ENCODE measurements around the gene SMARCD2.
"Not testable (repeated sequence)": the region's sequence is repeated elsewhere in the genome, so short reads cannot be mapped to it uniquely, and the experiment has no call there.

SMARCD2 gene

DNA sequence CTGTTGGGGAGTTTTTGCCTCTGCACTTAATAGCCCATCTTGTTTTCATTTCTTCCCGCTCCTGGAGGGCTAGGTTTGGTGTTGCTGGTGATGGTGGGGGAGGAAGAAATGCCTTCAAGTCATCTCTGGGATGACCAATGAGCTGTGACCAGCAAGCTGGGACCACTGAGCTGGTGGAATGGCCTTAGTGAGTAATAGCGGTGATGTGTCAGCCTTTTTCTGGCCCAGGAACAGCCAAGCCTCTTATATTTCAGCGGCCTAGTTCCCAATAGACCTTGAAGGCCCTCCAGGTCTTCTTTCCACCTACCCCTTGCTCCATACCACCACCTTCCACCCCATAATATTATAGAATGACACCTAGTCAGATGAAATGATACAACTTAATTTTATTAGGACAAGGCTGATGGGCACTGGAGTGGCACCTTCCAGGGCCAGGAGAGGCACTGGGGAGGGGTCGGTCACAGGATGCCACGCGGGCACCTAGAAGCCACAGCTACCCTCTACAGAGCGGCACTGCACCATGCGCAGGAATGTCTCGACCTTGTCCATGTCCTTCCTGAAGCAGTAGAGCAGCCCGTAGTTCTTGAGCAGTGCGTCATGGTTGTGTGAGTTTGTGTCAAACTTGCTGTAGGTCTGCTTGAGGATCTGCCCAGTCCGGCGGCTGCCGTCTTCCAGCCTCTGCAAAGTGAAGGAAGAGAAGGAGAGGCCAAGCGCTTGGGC, 29.3 kb upstream of the SMARCD2 start:
- POLR2A ChIA-PET, result not testable (repeated sequence)
- CTCF ChIA-PET, result interaction anchor here (2.9 kb wide), 1 partner anchor 9 kb away, joined by 9 read pairs; the partner anchor contains the start of gene GH2

DNA sequence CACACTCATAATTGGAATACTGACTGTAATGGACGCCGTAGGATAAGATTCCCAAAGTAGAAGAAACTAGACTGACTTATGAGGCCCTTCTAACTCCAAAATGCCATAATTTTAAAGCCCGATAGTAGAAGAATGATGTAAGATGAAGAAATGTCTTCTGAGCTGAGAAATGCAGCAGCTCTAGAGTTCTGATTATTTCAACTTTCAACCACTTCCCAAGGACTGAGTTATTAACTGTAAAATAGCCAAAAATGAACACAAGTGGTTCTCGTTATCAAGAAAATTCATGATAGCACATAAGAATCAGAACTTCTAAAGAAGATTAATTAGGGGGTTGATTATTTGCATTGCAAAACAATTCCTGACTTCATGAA, 27.8 kb upstream of the SMARCD2 start:
- POLR2A ChIA-PET; DNase-seq (ENCODE audit: extremely low spot score): not testable (repeated sequence)
- CTCF ChIA-PET, result interaction anchor here (1.0 to 2.9 kb wide), 3 partner anchors 8 to 11 kb away, joined by 3 to 9 read pairs (median 8); partner anchors contain the start of gene GH2

More for the DNA sequence above, 29.3 kb upstream of the SMARCD2 start:
- DNase-seq (ENCODE audit: extremely low spot score), result not testable (repeated sequence)

DNA sequence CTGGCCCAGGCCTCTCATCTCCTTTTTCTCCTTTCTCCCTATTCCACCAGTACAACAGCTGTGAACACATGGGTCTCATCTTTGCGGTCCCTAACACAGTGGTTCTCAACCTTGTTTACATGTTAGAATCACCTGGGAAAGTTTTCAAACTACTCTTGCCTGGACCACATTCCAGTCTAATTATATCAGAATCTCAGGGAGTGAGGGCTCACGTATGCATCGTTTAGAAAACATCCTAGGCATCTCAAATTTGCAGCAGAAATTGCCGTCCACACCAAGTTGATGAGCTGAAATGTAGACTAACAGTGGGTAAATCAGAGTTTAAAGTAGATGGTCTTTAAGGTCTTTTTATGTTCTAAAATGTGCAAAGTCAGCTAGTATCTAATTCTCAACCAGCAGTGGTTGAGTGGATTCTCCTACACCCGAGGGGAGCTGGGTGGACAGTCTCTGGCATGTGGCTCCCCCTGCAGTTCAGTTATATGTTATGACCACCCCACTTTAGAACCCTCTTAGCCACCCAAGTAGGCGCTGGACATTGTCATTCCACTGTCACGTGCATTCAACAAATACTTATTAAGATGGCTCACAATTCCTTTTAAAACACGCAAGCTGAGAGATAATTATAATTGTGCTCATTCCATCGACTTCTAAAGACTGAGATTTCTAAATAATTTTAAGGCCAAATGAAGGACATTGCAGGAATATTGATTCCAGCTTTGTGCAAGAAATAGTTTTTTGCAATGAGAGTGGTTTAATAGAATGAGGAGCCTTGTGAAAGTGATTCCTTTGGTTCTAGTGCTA, 27.2 kb upstream of the SMARCD2 start:
- POLR2A ChIA-PET; DNase-seq (ENCODE audit: extremely low spot score): not testable (repeated sequence)
- CTCF ChIA-PET, result interaction anchor here (0.8 to 2.9 kb wide), 5 partner anchors 9 to 27 kb away, joined by 3 to 9 read pairs (median 3); partner anchors contain the start of genes GH2 and SMARCD2

DNA sequence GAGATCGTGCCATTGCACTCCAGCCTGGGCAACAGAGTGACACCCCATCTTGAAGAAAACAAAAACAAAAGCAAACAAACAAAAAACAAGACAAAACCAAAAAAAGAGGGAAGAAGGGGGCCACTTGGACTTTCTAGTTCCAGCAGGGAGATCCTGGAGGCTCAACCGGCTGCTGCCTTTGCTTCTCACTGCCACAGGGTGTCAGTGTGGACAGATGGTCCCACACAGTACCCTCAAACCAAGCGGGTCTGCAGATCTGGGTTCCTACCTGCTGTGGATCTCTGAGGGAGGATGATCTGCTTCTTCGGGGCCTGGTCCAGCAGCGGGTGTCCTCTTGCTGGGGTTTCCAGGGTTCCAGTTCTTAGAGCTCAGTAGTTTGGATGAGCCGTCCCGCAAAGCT, 24.1 kb upstream of the SMARCD2 start:
- CTCF ChIA-PET, result interaction anchor here (0.9 to 11.7 kb wide), 18 partner anchors 12 to 441 kb away, joined by 3 to 137 read pairs (median 4); partner anchors contain the start of gene GH2
- DNase-seq (ENCODE audit: extremely low spot score); POLR2A ChIA-PET: not testable (repeated sequence)

DNA sequence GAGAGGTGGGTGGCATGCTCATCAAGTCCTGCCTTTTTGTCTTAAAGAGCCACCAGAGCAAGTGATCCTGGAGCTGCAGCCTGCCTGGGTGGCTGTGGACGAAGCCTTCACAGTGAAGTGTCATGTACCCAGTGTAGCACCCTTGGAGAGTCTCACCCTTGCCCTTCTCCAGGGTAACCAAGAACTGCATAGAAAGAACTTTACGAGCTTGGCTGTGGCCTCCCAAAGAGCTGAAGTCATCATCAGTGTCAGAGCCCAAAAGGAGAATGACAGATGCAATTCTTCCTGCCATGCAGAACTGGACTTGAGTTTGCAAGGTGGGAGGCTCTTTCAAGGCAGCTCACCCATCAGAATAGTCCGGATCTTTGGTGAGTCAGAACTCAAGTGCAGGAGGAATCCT, 16.8 kb upstream of the SMARCD2 start:
- ChIA-PET CTCF (interaction anchor here (0.8 to 14.1 kb wide), 10 partner anchors 4 to 275 kb away, joined by 3 to 137 read pairs (median 6); partner anchors contain the start of genes GH2 and SMARCD2), POLR2A (no interaction called here)
- no peak for DNase-seq (ENCODE audit: extremely low spot score)
- TF ChIP-seq, protein P1, sequence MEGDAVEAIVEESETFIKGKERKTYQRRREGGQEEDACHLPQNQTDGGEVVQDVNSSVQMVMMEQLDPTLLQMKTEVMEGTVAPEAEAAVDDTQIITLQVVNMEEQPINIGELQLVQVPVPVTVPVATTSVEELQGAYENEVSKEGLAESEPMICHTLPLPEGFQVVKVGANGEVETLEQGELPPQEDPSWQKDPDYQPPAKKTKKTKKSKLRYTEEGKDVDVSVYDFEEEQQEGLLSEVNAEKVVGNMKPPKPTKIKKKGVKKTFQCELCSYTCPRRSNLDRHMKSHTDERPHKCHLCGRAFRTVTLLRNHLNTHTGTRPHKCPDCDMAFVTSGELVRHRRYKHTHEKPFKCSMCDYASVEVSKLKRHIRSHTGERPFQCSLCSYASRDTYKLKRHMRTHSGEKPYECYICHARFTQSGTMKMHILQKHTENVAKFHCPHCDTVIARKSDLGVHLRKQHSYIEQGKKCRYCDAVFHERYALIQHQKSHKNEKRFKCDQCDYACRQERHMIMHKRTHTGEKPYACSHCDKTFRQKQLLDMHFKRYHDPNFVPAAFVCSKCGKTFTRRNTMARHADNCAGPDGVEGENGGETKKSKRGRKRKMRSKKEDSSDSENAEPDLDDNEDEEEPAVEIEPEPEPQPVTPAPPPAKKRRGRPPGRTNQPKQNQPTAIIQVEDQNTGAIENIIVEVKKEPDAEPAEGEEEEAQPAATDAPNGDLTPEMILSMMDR (IDR thresholded peaks at IDR 0.05; ENCODE audit: control extremely low read depth, extremely low read depth, low read depth, missing control alignments), result no peak

DNA sequence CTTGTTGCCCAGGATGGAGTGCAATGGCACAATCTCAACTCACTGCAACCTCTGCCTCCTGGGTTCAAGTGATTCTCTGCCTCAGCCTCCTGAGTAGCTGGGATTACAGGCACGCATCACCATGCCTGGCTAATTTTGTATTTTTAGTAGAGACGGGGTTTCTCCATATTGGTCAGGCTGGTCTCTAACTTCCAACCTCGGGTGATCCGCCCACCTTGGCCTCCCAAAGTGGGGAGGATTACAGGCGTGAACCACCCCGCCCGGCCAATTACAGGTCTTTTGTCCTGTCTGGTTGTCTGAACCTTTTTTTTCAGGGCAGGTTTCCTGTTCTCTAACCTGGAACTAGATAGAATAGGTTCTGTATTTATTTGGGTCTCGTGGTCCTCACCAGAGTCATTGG, 13.9 kb upstream of the SMARCD2 start:
- ChIA-PET CTCF (interaction anchor here (0.8 to 14.1 kb wide), 2 partner anchors 6 to 10 kb away, joined by 3 to 137 read pairs; no protein-coding TSS in a partner anchor), POLR2A (interaction anchor here (0.7 kb wide), 1 partner anchor 82 kb away, joined by 7 read pairs; no protein-coding TSS in a partner anchor)
- DNase-seq (ENCODE audit: extremely low spot score), result not testable (repeated sequence)

DNA sequence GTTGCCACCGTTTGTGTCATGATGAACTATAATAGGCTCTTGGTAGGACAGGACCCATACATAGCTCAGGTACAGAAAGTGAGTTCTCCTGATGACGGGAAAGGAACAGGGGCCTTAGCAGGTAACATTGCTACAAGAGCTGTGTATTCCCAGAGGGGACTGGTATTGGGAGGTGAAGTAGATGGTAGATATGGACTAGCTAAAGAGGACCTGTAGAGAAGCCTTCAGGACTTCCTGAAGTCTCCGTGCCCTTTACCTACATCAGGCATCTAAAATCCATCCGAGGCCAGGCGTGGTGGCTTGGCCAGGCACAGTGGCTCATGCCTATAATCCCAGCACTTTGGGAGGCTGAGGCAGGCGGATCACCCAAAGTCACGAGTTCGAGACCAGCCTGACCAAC, 12.7 kb upstream of the SMARCD2 start:
- ChIA-PET POLR2A (no interaction called here), CTCF (interaction anchor here (1.1 to 14.1 kb wide), 2 partner anchors 8 to 14 kb away, joined by 3 to 137 read pairs; no protein-coding TSS in a partner anchor)
- TF ChIP-seq, protein P1 (IDR thresholded peaks at IDR 0.05; ENCODE audit: control extremely low read depth, extremely low read depth, low read depth, missing control alignments), result no peak
- no peak for DNase-seq (ENCODE audit: extremely low spot score)

DNA sequence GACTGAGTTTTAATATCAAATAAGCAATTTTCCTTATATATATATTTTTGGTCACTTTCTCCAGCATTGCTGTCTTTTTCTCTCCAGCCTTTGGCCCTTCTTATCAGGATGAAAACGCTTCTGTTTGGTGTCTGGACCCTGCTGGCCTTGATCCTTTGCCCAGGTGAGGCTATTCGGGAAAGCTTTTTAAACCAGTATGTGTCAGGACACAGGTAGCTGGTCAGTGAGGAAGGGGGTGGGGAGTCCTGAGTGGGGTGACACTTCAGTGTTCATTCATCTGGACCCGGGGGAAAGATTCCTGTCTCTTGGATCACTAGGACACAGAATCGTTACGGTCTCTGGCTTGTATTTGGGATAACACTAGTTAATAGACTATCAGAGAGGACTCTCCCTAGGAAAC, 12.2 kb upstream of the SMARCD2 start:
- CTCF ChIA-PET, result interaction anchor here (1.1 to 14.1 kb wide), 2 partner anchors 8 to 13 kb away, joined by 3 to 137 read pairs; no protein-coding TSS in a partner anchor
- TF ChIP-seq, protein P1 (IDR thresholded peaks at IDR 0.05; ENCODE audit: control extremely low read depth, extremely low read depth, low read depth, missing control alignments), result no peak
- POLR2A ChIA-PET, result no interaction called here
- DNase-seq (ENCODE audit: extremely low spot score), result no peak

DNA sequence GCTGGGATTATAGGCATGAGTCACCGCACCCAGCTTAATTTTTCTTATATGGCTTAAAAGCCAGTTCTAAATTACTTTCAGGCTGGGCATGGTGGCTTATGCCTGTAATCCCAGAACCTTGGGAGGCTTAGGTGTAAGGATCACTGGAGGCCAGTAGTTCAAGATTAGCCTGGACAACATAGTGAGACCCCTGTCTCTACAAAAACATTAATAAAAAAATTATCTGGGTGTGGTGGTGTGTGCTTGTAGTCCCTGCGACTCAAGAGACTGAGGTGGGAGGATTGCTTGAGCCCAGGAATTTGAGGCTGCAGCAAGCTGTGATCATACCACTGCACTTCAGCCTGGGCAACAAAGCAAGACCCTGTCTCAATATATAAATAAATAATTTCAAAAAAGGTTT, 10.8 kb upstream of the SMARCD2 start:
- TF ChIP-seq, protein P1 (IDR thresholded peaks at IDR 0.05; ENCODE audit: control extremely low read depth, extremely low read depth, low read depth, missing control alignments), result no peak
- CTCF ChIA-PET, result interaction anchor here (14.1 kb wide), 1 partner anchor 10 kb away, joined by 137 read pairs; no protein-coding TSS in a partner anchor
- POLR2A ChIA-PET, result no interaction called here
- no peak for DNase-seq (ENCODE audit: extremely low spot score)
